Measurements from ENCODE around the gene SNX22.

Gene SNX22

DNA sequence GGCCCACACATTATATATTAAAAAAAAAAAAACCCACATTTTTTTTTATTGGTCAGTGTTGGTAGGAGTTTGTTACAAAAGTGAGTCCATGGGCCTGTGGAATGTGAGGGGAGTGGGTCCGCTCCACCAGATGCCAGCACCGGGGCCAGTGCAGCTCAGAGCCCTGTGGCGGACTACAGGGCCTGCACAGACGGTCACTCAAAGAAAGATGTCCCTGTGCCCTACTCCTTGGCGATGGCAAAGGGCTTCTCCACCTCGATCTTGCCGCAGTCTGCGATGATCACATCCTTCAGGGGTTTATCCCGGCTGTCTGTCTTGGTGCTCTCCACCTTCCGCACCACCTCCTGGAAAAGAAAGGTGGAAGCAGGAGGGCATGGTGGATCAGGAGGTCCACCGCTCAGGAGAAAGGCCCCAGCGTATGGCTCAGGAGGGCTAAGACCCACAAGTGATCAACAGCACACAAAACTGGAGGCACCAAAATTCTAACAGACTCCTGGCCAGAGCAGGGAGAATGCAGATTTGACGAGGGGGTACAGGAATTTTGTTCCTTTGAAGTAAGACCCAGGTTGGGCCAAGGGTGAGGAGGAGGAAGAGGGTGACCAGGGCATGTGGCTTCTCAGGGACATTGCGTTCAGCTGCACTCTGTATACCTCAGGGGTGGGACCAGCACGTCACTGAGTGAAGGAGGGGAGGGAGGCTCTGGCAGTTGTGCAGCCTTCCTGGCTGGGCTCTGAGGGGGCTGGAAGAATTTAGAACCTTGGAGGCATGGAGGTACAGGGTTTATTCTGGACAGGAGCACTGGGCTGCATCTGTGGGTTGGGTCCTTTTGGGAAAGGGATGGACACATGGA is 4.5 kb downstream of the SNX22 start:
- in situ Hi-C loops (cut with HindIII; ENCODE audit: low sequenced_read_pairs) = no loop called here

DNA sequence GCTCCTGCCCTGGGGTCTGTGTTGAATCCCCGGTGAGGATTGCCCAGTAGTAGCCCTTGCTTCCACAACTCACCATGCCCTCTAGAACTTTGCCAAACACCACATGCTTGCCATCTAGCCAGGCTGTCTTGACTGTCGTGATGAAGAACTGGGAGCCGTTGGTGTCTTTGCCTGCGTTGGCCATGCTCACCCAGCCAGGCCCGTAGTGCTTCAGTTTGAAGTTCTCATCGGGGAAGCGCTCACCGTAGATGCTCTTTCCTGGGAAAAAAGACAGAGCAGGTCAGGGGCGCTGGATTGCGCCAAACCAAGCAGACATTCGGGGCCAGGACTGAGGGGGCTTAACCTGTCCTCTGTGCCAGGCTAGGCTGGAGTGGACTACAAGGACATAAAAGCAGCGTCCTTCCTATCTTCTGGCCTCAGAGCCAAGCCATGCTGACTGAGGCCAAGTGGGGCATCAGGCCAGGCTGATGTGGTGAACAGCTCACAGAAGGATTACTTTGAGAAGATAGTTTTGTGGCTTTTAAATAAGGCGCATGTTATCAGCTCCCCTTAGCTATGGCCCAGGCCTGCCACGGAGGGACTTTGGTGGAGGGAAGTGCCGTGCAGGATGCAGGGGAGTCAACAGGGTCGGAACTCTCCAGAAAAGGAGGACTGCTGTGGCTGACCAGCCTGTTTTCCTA is 5.3 kb downstream of the SNX22 start:
- in situ Hi-C loops (cut with HindIII; ENCODE audit: low sequenced_read_pairs) = no loop called here

DNA sequence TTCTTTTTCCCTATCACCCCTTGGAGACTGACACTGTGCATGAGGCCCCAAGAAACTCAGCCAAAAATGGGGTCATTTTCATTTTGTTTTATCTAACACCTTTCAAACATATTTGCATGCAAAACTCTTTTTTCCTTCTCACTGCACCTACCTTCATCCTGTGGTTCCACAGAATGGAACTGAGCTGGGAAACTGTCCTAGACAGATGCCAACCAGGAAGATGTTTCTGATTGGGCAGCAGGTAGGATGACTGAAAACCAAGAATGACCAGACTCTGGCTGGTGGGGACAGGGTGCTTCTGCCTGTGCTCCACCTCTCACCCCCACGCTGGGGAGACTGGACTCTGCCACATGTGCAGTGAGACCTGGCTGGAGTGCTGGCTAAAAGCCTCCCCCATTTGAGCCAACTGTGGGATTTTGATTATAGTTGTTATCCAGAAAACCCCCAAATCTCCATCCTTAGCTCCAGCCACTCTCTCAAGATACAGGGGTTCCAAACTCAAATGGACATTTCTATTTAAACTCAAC is 6.1 kb downstream of the SNX22 start:
- in situ Hi-C loops (cut with HindIII; ENCODE audit: low sequenced_read_pairs) = no loop called here

DNA sequence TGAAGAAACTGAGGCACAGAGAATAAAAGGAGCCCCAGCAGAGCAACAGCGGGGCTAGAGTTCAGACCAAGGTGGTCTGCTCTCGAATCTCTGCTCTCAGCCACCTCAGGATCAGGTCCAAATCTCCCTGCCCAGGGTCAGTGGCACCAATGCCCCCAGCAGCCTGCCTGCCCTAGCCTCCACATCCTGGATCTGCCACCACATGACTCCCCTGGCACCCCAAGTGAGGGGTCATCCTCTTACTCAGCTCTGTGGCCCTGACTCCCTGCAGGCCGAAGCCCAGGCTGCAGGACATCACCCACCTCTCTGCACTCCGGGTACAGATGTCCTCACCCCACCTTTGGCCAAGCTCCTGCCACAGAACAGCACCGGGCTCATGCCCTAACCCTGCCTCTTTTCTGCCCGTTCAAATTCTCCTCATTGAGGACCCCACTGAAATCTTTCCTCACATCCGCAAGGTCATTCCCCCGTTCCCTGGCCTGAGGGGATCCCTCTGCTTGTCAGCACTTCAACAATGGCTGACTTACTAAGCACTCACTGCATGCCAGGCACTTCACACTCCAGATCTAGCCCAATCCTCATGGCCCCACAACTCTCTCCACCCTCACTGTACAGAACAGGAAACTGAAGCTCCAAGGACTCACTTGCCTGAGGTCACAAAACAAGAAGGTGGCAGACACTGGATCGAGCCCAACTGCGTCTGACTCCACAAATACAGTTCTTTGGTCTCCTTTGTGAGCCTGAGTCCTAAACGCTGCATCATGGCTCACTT is 7.0 kb downstream of the SNX22 start:
- in situ Hi-C loops (cut with HindIII; ENCODE audit: low sequenced_read_pairs) = no loop called here

DNA sequence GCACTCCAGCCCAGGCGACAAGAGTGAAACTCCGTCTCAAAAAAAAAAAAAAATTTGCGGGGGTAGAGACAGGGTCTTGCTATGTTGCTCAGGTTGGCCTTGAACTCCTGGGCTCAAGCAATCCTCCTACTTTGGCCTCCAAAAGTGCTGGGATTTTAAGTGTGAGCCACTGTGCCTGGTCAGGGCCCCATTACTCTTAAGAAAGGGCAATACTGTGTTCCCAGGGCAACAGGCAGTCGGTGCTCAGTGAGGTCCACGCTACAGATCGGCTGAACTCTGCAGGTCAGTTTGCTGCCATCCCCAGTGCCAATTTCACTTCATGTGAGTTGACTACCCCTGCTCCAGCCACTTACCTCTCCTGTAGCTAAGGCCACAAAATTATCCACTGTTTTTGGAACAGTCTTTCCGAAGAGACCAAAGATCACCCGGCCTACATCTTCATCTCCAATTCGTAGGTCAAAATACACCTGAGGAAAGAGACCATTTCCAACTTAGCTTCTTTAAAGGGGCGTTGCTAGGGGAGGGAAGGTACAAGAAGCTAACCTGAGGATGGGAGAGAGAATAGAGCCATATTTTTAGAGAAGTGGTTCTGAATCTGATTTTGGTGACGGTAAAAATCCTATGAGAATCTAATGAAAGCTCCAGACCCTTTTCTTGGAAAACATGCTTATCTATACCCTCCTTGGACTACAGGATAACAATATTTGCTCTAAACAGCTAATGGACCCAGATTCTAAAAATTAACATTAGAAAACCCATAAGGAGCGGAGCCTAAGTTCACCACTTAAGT is 10.4 kb downstream of the SNX22 start:
- in situ Hi-C loops (cut with HindIII; ENCODE audit: low sequenced_read_pairs) = no loop called here

DNA sequence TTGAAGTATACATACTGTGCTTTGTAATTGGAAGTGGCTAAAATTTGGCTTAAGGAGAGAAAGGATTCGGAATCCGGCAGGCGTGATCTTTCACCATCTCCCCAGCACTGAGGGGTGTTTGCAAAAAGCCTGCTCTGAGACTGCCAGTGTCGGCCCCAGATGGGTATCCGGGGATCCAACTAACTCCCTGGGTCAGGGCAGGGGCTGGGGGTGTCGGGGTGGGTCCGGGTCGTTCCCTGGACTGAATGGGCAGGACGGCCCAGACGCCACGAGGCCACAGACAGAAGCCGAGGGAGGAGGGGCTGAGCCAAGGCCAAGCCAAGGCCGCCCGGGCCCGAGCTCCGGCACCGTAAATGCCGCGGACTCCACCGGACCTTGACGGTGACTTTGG is 10.9 kb downstream of the SNX22 start:
- in situ Hi-C loops (cut with HindIII; ENCODE audit: low sequenced_read_pairs) = no loop called here

DNA sequence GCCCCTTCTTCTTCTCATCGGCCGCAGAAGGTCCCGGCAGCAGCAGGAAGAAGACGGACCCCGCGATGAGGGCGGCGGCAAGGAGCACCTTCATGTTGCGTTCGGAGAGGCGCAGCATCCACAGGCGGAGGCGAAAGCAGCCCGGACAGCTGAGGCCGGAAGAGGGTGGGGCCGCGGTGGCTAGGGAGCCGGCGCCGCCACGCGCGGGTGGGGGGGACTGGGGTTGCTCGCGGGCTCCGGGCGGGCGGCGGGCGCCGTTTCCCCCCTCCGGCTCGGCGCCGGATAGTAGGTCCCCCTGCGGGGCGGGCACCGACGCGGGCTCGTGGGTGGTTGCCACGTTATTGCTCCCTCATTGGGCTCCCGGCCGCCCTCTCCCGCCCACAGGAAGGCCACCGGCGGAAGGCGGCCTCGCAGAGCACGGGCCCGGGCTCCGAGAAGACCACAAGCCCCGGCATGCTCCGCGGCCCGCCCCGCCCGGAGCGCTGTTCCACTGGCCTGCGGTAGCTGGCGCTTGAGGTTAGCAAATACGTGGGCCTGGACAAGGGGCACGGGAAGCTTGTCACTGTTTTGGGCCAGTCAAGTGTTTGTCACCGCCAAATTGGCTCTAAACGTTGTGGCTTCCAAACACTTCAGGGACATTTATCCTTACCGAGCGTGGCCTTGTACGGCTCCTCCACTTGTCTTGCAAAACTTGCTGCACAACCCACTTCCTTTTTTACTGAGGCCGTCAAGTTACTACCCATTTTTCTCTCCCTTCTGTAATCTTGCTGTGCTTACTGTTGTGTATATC is 11.5 kb downstream of the SNX22 start, which contains the start of gene PPIB:
Gene PPIB, minus strand, starts transcription at position 154 of the 790 bp plus-strand sequence. Its CDS starts 36 bp downstream, at position 118.
- in situ Hi-C loops (cut with HindIII; ENCODE audit: low sequenced_read_pairs) = no loop called here

DNA sequence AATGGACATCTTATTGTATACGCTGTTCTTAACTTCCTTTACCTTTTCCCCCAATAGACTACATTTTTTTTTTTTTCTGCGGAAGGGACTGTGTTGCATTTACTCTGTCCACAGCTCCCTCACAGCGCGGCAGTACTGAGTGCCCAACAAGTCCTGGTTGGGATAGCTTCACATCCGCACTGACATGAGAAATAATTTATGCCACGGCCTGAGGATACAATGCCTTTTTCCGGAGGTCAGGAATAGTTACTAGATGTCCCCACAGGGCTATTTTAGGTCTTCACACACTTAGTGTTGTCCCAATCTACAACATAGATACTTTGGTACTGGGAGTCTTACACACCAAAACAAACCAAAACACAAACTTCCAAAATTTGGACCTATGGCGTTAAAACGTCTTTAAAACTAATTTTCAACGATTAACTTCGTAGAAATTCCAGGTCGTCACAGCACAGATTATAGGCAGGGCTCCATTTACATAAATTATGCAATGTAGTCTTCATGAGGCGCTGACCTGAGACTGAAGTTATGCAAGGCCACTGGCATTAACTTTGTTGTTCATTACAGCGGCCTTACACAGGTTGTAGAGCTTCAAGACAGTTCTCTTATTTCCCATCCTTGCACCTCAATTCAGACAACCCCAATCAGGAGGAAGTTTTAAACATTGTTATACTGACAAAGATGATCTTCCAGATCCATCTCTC is 12.3 kb downstream of the SNX22 start:
- in situ Hi-C loops (cut with HindIII; ENCODE audit: low sequenced_read_pairs) = no loop called here

DNA sequence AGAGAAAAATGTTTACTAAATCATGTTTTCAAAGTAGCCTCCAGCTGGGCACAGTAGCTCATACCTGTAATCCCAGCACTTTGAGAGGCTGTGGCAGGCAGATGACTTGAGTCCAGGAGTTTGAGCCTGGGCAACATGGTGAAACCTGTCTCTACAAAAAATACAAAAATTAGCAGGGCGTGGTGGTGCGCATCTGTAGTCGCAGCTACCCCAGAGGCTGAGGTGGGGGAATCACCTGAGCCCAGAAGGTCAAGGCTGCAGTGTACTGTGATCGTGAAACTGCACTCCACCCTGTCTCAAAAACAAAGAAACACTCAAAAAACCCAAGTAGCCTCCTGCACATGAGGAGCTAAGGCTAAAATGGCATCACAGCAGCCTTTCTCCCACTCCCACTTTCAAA is 12.9 kb downstream of the SNX22 start:
- in situ Hi-C loops (cut with HindIII; ENCODE audit: low sequenced_read_pairs) = no loop called here

DNA sequence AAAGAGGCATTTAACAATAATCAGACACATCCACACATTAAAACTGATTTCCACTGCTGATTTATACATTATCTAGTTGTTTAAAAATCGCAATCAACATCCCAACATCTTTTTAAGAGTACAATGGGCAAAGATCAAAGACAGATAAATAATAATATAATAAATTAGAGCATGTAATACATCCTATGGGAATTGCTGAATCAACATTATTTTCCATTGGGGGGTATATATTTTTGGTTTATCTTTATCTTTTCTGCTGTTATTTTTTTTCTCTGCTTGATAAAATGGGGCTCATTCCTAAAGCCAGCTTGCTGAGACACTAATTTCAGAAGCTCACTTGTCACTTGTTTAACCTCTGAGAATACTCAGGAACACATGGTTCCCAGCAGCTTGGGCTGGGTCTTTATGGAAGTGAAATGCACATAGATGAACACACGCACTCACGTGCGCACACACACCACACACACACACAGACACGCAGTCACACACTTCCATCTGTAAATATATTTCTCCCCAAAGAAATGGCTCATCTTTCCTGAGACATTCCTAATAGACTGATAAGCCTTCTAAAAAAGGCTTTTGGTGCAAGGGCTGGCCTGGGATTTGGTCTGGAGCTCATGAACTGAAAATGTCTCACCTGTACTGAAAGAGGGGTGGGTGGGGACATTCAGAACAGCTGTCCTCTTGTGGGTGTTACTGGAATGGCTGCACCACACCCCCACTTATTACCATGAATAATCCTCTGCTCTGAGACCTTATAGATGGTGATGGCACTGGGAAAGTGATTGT is 14.8 kb downstream of the SNX22 start:
- in situ Hi-C loops (cut with HindIII; ENCODE audit: low sequenced_read_pairs) = no loop called here

DNA sequence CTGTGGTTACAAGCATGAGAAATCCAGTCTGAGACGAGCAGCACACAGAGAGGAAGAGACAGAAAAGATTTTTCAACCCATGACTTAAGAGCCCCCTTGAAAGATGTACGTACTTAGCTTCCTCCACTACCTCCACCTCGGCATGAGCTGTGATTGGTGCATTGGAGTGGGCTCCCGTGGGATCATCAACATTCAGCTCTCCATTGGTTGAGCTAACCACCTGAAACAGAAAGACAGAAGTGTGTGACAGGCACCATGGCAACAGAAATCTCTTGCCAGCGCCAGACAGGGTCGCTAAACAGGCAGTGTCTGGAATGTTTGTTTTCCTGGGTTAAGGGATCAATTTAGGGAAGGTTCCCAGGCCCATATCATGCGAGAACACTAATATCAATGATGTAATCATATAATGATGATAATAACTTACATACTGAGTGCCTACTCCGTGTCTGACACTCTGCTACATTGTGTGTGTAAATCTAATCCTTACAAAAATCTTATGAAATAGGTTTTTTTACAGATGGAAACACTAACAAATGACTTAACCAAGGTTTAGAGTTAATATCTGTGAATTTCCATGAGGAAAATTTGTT is 28.8 kb downstream of the SNX22 start:
- in situ Hi-C loops (cut with HindIII; ENCODE audit: low sequenced_read_pairs) = loop anchor here (5.0 kb wide), 1 partner anchor 48 kb away; no protein-coding TSS in a partner anchor

DNA sequence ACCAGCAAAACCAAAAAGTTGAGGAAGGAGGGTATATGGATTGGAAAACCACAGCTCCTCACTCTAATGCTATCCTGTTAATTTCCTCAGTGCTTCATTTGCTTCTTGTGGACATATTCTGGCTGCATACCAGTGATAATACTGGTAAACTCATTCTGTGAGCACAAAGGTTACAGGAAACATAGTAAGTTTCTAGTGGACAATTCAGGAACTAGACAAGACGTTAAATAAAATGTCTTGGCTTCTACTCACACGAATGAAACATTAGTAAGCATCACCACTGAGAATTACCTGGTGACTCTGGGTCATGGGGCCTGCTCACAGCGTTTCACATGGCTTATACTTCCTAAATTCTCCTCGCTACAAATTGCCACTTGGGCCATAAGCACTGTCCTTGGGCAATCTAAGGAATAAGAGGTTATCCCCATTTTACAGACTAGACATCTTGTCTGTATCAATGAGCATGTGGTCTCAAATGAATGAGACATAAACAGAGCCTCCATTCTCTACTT is 31.4 kb downstream of the SNX22 start:
- in situ Hi-C loops (cut with HindIII; ENCODE audit: low sequenced_read_pairs) = loop anchor here (5.0 kb wide), 1 partner anchor 51 kb away; no protein-coding TSS in a partner anchor

DNA sequence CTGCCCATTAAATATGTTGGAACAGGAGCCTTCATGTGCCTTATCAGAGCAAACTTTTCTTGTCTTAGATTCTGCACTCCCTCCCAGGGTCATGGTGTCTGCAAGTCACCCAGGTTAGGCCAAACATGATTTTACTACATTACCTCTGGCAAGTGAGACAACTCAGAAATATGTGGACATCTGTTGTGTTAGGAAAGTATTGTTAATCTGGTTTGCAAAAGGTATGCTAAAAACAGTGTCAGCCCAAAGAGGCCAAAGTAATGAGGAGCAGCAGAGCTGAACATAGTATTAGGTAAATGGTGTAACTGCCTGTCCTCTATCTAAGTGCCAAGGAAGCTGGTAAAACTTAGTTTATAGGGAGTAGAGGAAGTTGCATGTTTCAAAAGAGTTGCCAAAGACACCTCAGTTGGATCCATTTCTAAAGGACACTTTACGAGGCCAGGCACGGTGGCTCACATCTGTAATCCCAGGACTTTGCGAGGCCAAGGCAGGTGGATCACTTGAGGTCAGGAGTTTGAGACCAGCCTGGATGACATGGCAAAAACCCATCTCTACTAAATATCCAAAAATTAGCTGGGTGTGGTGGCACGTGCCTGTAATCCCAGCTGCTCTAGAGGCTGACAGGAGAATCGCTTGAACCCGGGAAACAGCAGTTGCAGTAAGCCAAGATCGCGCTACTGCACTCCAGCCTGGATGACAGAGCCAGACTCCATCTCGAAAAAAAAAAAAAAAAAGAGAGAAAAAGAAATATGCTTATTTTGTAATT is 33.8 kb downstream of the SNX22 start:
- in situ Hi-C loops (cut with HindIII; ENCODE audit: low sequenced_read_pairs) = no loop called here

DNA sequence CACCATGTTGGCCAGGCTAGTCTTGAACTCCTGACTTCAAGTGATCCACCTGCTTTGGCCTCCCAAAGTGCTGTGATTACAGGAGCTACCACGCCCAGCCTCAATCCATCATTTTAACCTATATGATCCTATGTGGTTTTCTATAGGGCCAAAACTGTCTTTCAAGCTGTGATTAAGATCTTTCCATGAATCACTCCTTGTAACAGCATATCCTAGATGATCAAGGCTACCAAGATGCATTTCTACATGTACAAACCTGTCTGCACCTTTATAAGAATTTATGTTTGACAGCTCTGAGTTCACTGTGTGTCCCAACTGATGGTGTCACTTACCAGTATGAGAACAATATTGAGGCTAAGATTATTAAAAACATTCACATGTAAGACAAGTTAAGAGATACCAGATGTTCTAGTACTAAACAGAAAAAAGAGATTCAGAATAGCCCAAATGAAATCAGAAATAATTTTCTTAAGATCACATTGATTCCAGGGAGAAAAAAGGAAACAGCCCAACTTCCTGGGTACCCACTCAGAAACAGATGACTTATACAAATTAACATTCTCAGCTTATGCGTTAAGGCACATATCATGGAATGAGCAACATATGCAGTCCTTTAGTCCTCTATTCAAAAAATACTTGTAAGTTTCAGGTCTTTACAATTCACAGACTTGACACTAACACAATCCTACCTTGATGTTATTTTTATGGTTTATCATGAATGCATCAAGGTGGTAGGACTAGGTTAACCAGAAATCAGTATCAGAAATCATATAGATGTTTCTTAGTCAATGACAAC is 36.1 kb downstream of the SNX22 start:
- in situ Hi-C loops (cut with HindIII; ENCODE audit: low sequenced_read_pairs) = no loop called here

DNA sequence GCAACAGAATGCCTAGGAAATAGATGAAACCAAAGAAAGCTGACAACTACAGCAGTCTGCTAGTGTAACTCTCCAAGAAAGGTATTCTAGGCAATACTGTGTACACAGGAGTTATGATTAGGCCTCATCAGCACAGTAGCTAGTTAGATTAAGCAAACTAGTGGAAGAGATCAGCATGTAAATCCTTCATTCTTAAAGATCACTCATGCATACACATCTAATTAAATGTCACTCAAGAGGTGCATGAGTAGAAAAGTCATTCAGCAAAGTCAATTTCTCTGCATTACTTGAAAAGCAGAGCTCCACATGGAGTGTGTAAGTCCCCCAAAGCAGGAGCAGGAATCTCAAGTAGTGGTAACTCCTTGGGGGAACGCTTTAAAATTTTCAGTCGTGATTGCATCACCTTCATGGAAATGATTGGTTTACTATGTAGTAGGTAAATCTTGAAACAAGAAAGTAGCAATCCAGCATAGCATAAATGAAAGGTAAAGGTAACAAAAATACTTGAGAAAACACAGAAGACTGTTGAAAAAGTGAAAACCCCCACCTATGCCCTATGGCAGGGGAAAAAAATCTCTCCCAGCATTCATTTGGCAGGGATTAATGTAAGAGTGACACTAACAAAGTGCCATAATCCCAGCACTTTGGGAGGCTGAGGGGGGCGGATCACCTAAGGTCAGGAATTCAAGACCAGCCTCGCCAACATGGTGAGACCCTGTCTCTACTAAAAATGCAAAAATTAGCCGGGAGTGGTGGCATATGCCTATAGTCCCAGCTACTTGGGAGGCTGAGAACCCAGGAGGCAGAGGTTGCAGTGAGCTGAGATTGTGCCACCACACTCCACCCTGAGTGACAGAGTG is 40.7 kb downstream of the SNX22 start:
- in situ Hi-C loops (cut with HindIII; ENCODE audit: low sequenced_read_pairs) = no loop called here

Measured in endothelial cell of hepatic sinusoid (primary cell).